Right atrium auricular region (tissue), 2 donors: ENCODE results near the gene COG2. TPM values are rescaled to one million over a fixed set of nuclear protein-coding genes. Genes with fewer than 3 reads are reported as not detected.

ENCODE experiments used
- DNase-seq: peaks from one replicate; pipeline ENCODE4 v3.0.0-alpha.2; 2019; ENCODE audit warnings: low spot score
- H3K27ac ChIP-seq, 2 donors: fragments of 200-600 bp; sonication (generic); 1 replicate in 1 of 2; 2 replicates in 1 of 2; pipeline ENCODE4 v1.5.1; 2016 to 2019
- H3K27me3 ChIP-seq, 2 donors: fragments of 200-600 bp; sonication (generic); one replicate each; pipeline versions ENCODE4 v1.5.1 to v1.6.0; 2017 to 2019
- H3K36me3 ChIP-seq: fragments of 200-600 bp; sonication (generic); one replicate; pipeline ENCODE4 v1.5.1; 2016
- H3K4me1 ChIP-seq, 2 donors: fragments of 200-600 bp; sonication (generic); one replicate each; pipeline versions ENCODE4 v1.5.1 to v1.6.0; 2017 to 2019
- H3K4me3 ChIP-seq, 2 donors: fragments of 200-600 bp; sonication (generic); 1 replicate in 1 of 2; 2 replicates in 1 of 2; pipeline ENCODE4 v1.5.1; 2017 to 2019; ENCODE audit warnings: mild to moderate bottlenecking in 1 of 2, moderate library complexity in 1 of 2
- H3K9me3 ChIP-seq, 2 donors: fragments of 200-600 bp; sonication (generic); one replicate each; pipeline ENCODE4 v1.5.1; 2019
- CTCF ChIP-seq, 2 donors: fragments of 200-600 bp; sonication (generic); IDR thresholded peaks; one replicate each; pipeline ENCODE4 v1.5.1; 2019; ENCODE audit warnings: antibody characterized with exemption in 2 of 2
- total RNA-seq, 2 donors: library from RNA; depleted of rRNA; stranded (reverse); fragments of >200 nt; gene quantifications; one replicate each; pipeline ENCODE4 v1.1.0, GENCODE V29; 2016

The COG2 gene
- total RNA-seq, 2 donors from 2014 or later = 27.6 to 34.7 TPM

- no peak for TF ChIP-seq CTCF (IDR thresholded peaks at IDR 0.05)
- Histone ChIP-seq H3K4me1 (peaks cover 0 to 15% of the 10 kb centered on the region in 2 donors), H3K9me3 (no peaks in the 10 kb centered on the region), H3K36me3 (peaks cover 56% of the 10 kb centered on the region), H3K27me3 (no peaks in the 10 kb centered on the region), H3K27ac (no peak overlapping the region), H3K4me3 (no peak overlapping the region)
- no peak for DNase-seq
These were observed 42.7 kb downstream of the COG2 start for GRCh38 chr1:230684998-230685397.

- H3K27ac ChIP-seq = no peak overlapping the region
- H3K36me3 ChIP-seq = peaks cover 72% of the 10 kb centered on the region
- DNase-seq = no peak
- no peak overlapping the region for H3K4me3 ChIP-seq
- TF ChIP-seq CTCF (IDR thresholded peaks at IDR 0.05) = no peak
- H3K9me3 ChIP-seq = no peaks in the 10 kb centered on the region
- H3K27me3 ChIP-seq = no peaks in the 10 kb centered on the region
- peaks cover 0 to 9% of the 10 kb centered on the region in 2 donors for H3K4me1 ChIP-seq
These were observed 44.5 kb downstream of the COG2 start for GRCh38 chr1:230686747-230687146.

- Histone ChIP-seq H3K9me3 (no peaks in the 10 kb centered on the region), H3K27me3 (no peaks in the 10 kb centered on the region), H3K27ac (no peak overlapping the region), H3K4me3 (no peak overlapping the region), H3K36me3 (peaks cover 81% of the 10 kb centered on the region), H3K4me1 (no peaks in the 10 kb centered on the region)
- no peak for TF ChIP-seq CTCF (IDR thresholded peaks at IDR 0.05)
- no peak for DNase-seq
These were observed 47.8 kb downstream of the COG2 start for GRCh38 chr1:230690101-230690500.

GRCh38 chr1:230691615-230692014 lies 49.3 kb downstream of the COG2 start:
- TF ChIP-seq CTCF (IDR thresholded peaks at IDR 0.05) = no peak
- H3K36me3 ChIP-seq = peaks cover 66% of the 10 kb centered on the region

GRCh38 chr1:230693221-230693620 lies 50.9 kb downstream of the COG2 start:
- H3K4me1 ChIP-seq = peaks cover 0 to 10% of the 10 kb centered on the region in 2 donors
- no peak overlapping the region for H3K27ac ChIP-seq
- no peak for TF ChIP-seq CTCF (IDR thresholded peaks at IDR 0.05)

More at GRCh38 chr1:230691615-230692014, 49.3 kb downstream of the COG2 start:
- Histone ChIP-seq H3K27me3 (no peaks in the 10 kb centered on the region), H3K27ac (no peak overlapping the region), H3K4me1 (no peaks in the 10 kb centered on the region), H3K4me3 (no peak overlapping the region), H3K9me3 (no peaks in the 10 kb centered on the region)
- no peak for DNase-seq

GRCh38 chr1:230693777-230694176 lies 51.5 kb downstream of the COG2 start:
- no peak for TF ChIP-seq CTCF (IDR thresholded peaks at IDR 0.05)
- DNase-seq = no peak
- peaks cover 0 to 10% of the 10 kb centered on the region in 2 donors for H3K4me1 ChIP-seq
- H3K4me3 ChIP-seq = no peak overlapping the region
- H3K36me3 ChIP-seq = peaks cover 50% of the 10 kb centered on the region
- no peaks in the 10 kb centered on the region for H3K27me3 ChIP-seq
- H3K9me3 ChIP-seq = no peaks in the 10 kb centered on the region
- no peak overlapping the region for H3K27ac ChIP-seq

More at GRCh38 chr1:230693221-230693620, 50.9 kb downstream of the COG2 start:
- Histone ChIP-seq H3K9me3 (no peaks in the 10 kb centered on the region), H3K27me3 (no peaks in the 10 kb centered on the region), H3K36me3 (peaks cover 55% of the 10 kb centered on the region), H3K4me3 (no peak overlapping the region)
- DNase-seq = no peak
